Measurements from ENCODE around the gene C1orf116.

- TF ChIP-seq POLR2A (IDR thresholded peaks at IDR 0.05) (no peak), CTCF (IDR thresholded peaks at IDR 0.05) (no peak)
Observed at GRCh38 chr1:207071426-207071825, 38.9 kb upstream of the C1orf116 start.
